Fibroblast of lung (primary cell): ENCODE measurements around the gene LPIN3. TPM values are rescaled to one million over a fixed set of nuclear protein-coding genes. Genes with fewer than 3 reads are reported as not detected.

Source experiments
- DNase-seq, 2 donors: peaks; one replicate each; pipeline versions ENCODE4 v3.0.0 to v3.0.0-alpha.2; 2010; ENCODE audit warnings: low read depth in 2 of 2
- H2AFZ ChIP-seq: 2 replicates; pipeline ENCODE4 v1.5.1; 2012; ENCODE audit warnings: low read length, control low read depth, inconsistent platforms
- H3K27ac ChIP-seq: 2 replicates; pipeline ENCODE4 v1.5.1; 2011; ENCODE audit warnings: low read length, control low read depth; ENCODE audit not compliant: insufficient read depth
- H3K27me3 ChIP-seq: 2 replicates; pipeline ENCODE4 v1.5.1; 2011; ENCODE audit warnings: mild to moderate bottlenecking, low read length; ENCODE audit not compliant: control insufficient read depth, insufficient read depth
- H3K36me3 ChIP-seq: 2 replicates; pipeline ENCODE4 v1.5.1; 2011; ENCODE audit warnings: low read length; ENCODE audit not compliant: control insufficient read depth, insufficient read depth
- H3K4me1 ChIP-seq: 2 replicates; pipeline ENCODE4 v1.5.1; 2011; ENCODE audit warnings: low read length; ENCODE audit not compliant: control insufficient read depth, insufficient read depth; ENCODE audit errors: extremely low read depth
- H3K4me2 ChIP-seq: 2 replicates; pipeline ENCODE4 v1.5.1; 2011; ENCODE audit warnings: low read length, control low read depth; ENCODE audit not compliant: insufficient read depth; ENCODE audit errors: extremely low read depth
- H3K4me3 ChIP-seq, 4 experiments: fragments of 200-600 bp in 1 of 4; sonication (generic) in 1 of 4; replicated peaks in 1 of 4; 2 replicates each; pipeline ENCODE4 v1.5.1; 2011 to 2016; ENCODE audit warnings: low read length in 4 of 4, low read depth in 3 of 4, mild to moderate bottlenecking in 3 of 4, control low read depth in 2 of 4, inconsistent platforms in 1 of 4, mixed read lengths in 1 of 4; ENCODE audit not compliant: insufficient read depth in 1 of 4; ENCODE audit errors: control extremely low read depth in 1 of 4
- H3K79me2 ChIP-seq: 2 replicates; pipeline ENCODE4 v1.5.1; 2012; ENCODE audit warnings: mild to moderate bottlenecking, low read length, inconsistent platforms; ENCODE audit not compliant: control insufficient read depth, insufficient read depth
- H3K9ac ChIP-seq: 2 replicates; pipeline ENCODE4 v1.5.1; 2011; ENCODE audit warnings: mild to moderate bottlenecking, low read length, control low read depth; ENCODE audit not compliant: insufficient read depth
- H3K9me3 ChIP-seq: 2 replicates; pipeline ENCODE4 v1.5.1; 2012; ENCODE audit warnings: low read depth, low read length; ENCODE audit not compliant: control insufficient read depth, insufficient read depth
- H4K20me1 ChIP-seq: 2 replicates; pipeline ENCODE4 v1.5.1; 2011; ENCODE audit warnings: low read length; ENCODE audit not compliant: control insufficient read depth, insufficient read depth; ENCODE audit errors: extremely low read depth
- EZH2 ChIP-seq: IDR thresholded peaks from 2 replicates; pipeline ENCODE4 v1.5.1; 2012; ENCODE audit warnings: low read length, control low read depth, mild to moderate bottlenecking; ENCODE audit errors: missing control alignments
- polyA plus RNA-seq, 2 donors: library from polyadenylated mRNA; depleted of rRNA in 1 of 2; stranded (reverse) in 1 of 2; unstranded in 1 of 2; fragments of >200 nt; gene quantifications; 2 replicates each; pipeline ENCODE4 v1.2.1, GENCODE V29; 2011 to 2012; ENCODE audit warnings: missing spikeins in 1 of 2
- total RNA-seq: library from RNA; depleted of rRNA; stranded (reverse); fragments of >200 nt; gene quantifications from 2 replicates; pipeline ENCODE4 v1.2.1, GENCODE V29; 2014
- TF ChIP-seq, protein P1 (sequence below), 2 donors: IDR thresholded peaks in 1 of 2; conservative IDR thresholded peaks in 1 of 2; 1 replicate in 1 of 2; 2 replicates in 1 of 2; pipeline ENCODE4 v1.5.1; 2011 to 2012; ENCODE audit warnings: low read length in 2 of 2, control low read depth in 1 of 2, inconsistent platforms in 1 of 2, low read depth in 1 of 2, mild to moderate bottlenecking in 1 of 2

Gene LPIN3
- total and polyA plus RNA-seq, 2 donors (not counting 1 experiment from before 2014, with no cell fraction given) = 4.7 to 5.1 TPM

DNA sequence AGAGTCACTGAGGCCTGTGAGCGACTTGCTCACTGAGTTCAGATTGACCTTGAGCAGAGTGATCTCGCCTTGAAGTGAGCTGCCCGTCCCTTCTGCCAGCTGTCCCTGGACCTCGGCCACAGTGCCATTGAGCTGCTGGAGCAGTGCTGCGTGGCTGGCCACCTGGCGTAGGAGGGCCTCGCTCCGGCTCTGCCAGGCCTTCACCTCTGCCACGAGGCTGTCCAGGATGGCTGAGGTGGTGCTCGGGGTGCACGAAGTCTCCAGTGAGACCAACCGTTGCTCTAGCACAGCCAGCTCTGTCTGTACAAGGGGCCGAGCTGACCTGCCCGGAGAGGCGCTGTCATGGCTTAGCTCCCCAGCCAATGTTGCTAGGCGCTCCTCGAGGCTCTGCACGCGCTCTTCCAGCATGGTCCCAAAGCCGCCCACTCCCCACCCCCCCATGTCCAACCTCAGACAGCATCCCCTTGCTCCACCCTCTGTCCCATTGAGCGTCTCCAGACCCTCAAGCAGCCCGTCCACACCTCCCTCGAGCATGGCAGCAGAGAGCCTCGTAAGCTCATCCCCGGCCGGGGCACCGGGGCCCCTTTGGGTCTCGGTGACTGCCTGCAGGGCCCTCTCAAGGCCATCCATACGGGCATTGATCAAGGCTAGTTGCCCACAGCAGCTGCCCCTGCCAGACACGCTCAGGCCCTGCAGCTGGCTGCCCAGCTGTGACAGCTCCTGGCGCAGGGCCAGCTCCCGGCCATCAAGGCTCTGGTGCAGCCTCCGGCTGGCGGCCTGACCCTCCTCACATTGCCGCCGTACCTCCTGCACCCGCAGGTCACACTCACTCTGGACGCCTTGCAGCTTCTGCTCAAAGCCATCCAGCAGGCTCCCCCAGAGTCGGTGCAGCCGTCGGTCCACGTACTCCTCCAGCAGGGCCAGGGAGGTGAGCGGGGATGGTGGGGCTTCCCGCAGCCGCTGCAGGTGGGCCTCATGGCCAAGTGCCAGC lies 21.4 kb downstream of the LPIN3 start:
- H3K27ac ChIP-seq = no peak overlapping the region
- H2AFZ ChIP-seq = no peak overlapping the region
- H3K27me3 ChIP-seq = peaks cover 21% of the 10 kb centered on the region
- no peak overlapping the region for H3K9ac ChIP-seq
- no peaks in the 10 kb centered on the region for H3K9me3 ChIP-seq
- H3K4me2 ChIP-seq = no peak overlapping the region
- H3K36me3 ChIP-seq = no peaks in the 10 kb centered on the region
- no peaks in the 10 kb centered on the region for H4K20me1 ChIP-seq
- TF ChIP-seq, protein P1, sequence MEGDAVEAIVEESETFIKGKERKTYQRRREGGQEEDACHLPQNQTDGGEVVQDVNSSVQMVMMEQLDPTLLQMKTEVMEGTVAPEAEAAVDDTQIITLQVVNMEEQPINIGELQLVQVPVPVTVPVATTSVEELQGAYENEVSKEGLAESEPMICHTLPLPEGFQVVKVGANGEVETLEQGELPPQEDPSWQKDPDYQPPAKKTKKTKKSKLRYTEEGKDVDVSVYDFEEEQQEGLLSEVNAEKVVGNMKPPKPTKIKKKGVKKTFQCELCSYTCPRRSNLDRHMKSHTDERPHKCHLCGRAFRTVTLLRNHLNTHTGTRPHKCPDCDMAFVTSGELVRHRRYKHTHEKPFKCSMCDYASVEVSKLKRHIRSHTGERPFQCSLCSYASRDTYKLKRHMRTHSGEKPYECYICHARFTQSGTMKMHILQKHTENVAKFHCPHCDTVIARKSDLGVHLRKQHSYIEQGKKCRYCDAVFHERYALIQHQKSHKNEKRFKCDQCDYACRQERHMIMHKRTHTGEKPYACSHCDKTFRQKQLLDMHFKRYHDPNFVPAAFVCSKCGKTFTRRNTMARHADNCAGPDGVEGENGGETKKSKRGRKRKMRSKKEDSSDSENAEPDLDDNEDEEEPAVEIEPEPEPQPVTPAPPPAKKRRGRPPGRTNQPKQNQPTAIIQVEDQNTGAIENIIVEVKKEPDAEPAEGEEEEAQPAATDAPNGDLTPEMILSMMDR (conservative IDR thresholded peaks at IDR 0.05 in 1 of 2, IDR thresholded peaks at IDR 0.05 in 1 of 2; ENCODE audit: low read depth in 1 of 2, low read length in 2 of 2) = no peak
- TF ChIP-seq EZH2 = no peak
- no peak overlapping the region for H3K4me3 ChIP-seq
- H3K4me1 ChIP-seq = no peaks in the 10 kb centered on the region
- H3K79me2 ChIP-seq = no peaks in the 10 kb centered on the region
- no peak for DNase-seq

GRCh38 chr20:41362748-41363140 lies 22.1 kb downstream of the LPIN3 start:
- no peaks in the 10 kb centered on the region for H3K9me3 ChIP-seq
- no peaks in the 10 kb centered on the region for H4K20me1 ChIP-seq
- no peak for TF ChIP-seq EZH2
- TF ChIP-seq, protein P1 (conservative IDR thresholded peaks at IDR 0.05 in 1 of 2, IDR thresholded peaks at IDR 0.05 in 1 of 2; ENCODE audit: low read depth in 1 of 2, low read length in 2 of 2) = no peak
- H3K9ac ChIP-seq = no peak overlapping the region
- no peak overlapping the region for H3K4me2 ChIP-seq
- no peak overlapping the region for H2AFZ ChIP-seq
- no peaks in the 10 kb centered on the region for H3K36me3 ChIP-seq
- no peak for DNase-seq
- no peak overlapping the region for H3K4me3 ChIP-seq
- H3K27me3 ChIP-seq = peaks cover 27% of the 10 kb centered on the region
- no peaks in the 10 kb centered on the region for H3K79me2 ChIP-seq
- H3K27ac ChIP-seq = no peak overlapping the region
- H3K4me1 ChIP-seq = no peaks in the 10 kb centered on the region

DNA sequence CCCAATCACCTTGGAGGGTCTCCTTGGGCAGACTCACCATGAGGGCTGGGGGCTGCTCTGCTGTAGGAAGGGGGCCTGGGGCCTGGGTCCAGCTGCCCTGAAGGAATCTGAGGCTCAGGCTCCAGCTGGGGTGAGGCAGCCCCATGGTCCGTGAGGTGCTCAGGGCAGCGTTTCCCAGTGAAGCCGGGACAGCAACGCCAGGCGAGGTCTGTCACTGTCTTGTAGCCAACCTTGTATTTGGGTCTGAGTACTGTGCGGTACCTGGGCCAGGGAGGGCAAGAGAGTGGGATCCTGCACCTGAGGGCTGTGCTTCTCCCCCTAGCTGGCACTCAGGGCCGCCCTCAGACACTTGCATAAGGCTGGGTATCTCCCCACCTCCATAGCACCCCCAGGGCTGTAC lies 23.0 kb downstream of the LPIN3 start:
- Histone ChIP-seq H3K4me1 (no peaks in the 10 kb centered on the region), H3K36me3 (no peaks in the 10 kb centered on the region), H4K20me1 (no peaks in the 10 kb centered on the region), H3K4me3 (no peak overlapping the region), H3K79me2 (no peaks in the 10 kb centered on the region), H3K9me3 (no peaks in the 10 kb centered on the region), H3K4me2 (no peak overlapping the region), H3K9ac (no peak overlapping the region), H2AFZ (no peak overlapping the region), H3K27ac (no peak overlapping the region), H3K27me3 (peaks cover 30% of the 10 kb centered on the region)
- TF ChIP-seq EZH2 = no peak
- TF ChIP-seq, protein P1 (conservative IDR thresholded peaks at IDR 0.05 in 1 of 2, IDR thresholded peaks at IDR 0.05 in 1 of 2; ENCODE audit: low read depth in 1 of 2, low read length in 2 of 2) = no peak
- no peak for DNase-seq
